Epithelial cell of proximal tubule (primary cell): Measurements from ENCODE around the gene PTGDR2. TPM values are rescaled to one million over a fixed set of nuclear protein-coding genes. Genes with fewer than 3 reads are reported as not detected.

Experiments
- DNase-seq: peaks from one replicate; pipeline ENCODE4 v3.0.0-alpha.2; 2011; ENCODE audit warnings: low read depth
- H3K4me3 ChIP-seq: 2 replicates; pipeline ENCODE4 v1.5.1; 2011; ENCODE audit warnings: low read depth, mild to moderate bottlenecking, low read length
- total RNA-seq: library from RNA; depleted of rRNA; stranded (reverse); fragments of >200 nt; gene quantifications from 2 replicates; pipeline ENCODE4 v1.2.3, GENCODE V29; 2015
- TF ChIP-seq, protein P1 (sequence below): conservative IDR thresholded peaks from 2 replicates; pipeline ENCODE4 v1.5.1; 2012; ENCODE audit warnings: low read depth, mild to moderate bottlenecking, low read length

PTGDR2 gene
- total RNA-seq, 1 donor from 2014 or later = not detected

DNA sequence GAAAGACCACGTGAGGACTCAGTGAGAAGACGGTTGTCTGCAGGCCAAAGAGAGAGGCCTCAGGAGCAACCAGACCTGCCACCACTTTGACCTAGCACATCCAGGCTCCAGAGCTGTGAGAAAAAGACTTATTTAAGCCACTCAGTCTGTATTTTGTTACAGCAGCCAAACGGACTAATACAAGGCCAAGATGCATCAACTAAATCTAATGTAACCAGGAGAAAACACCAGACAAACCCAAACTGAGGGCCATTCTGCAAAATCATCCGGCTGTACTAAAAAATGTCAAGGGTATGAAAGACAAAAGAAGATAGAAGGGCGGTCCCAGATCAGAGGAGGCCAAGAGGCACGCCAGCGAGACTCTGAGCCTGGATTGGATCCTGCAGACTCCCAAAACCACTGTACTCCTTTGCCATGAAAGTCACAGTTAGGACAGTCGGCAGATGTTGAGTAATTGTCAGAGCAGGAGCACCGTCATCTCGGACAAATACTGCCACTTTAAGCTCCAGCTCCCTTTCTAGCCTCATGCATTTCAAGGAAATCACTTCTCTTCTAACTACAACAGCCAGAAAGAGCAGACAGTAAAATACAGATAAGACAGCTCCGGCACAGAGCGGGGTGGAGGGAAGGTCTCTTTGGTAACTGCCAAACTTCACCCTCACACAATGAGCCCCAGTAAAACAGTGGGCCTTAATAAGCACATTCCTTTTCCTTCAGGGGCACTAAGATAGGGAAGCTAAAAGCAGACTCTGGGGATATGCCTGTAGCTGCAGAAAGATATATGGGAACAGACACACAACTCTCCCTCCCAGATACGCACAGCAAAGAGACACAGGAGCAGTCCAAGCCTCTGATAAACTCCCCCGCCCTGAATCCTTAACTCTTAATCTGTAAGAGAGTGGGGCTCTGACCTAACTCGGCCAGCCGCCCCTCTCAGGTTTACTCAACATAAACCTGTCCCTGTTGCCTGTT lies 8.1 kb upstream of the PTGDR2 start:
- no peak for DNase-seq
- TF ChIP-seq, protein P1, sequence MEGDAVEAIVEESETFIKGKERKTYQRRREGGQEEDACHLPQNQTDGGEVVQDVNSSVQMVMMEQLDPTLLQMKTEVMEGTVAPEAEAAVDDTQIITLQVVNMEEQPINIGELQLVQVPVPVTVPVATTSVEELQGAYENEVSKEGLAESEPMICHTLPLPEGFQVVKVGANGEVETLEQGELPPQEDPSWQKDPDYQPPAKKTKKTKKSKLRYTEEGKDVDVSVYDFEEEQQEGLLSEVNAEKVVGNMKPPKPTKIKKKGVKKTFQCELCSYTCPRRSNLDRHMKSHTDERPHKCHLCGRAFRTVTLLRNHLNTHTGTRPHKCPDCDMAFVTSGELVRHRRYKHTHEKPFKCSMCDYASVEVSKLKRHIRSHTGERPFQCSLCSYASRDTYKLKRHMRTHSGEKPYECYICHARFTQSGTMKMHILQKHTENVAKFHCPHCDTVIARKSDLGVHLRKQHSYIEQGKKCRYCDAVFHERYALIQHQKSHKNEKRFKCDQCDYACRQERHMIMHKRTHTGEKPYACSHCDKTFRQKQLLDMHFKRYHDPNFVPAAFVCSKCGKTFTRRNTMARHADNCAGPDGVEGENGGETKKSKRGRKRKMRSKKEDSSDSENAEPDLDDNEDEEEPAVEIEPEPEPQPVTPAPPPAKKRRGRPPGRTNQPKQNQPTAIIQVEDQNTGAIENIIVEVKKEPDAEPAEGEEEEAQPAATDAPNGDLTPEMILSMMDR = no peak
- H3K4me3 ChIP-seq = no peak overlapping the region

- no peak overlapping the region for H3K4me3 ChIP-seq
- DNase-seq = no peak
- TF ChIP-seq, protein P1 = no peak
These were observed 6.4 kb upstream of the PTGDR2 start for GRCh38 chr11:60862171-60862570.

DNA sequence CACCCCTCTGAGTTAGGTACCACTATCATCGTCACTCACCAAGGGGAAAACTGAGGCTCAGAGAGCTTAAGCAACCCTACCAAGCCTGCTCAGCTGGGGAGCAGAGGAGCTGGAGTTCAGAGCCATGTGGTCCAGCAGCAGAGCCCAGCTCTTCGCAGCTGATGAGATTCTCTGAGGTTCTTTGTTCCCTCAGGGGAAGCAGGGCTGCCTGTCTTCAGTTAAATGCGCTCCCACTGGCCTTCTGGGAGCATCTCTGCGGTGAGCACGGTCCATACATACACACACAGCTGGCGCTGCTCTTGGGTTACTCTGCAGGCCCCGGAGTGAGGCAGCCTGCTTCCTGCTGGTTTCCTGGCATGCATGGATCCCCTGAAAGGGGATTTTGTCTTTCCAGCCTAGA lies 5.2 kb upstream of the PTGDR2 start:
- no peak overlapping the region for H3K4me3 ChIP-seq
- no peak for DNase-seq
- TF ChIP-seq, protein P1 = no peak

DNA sequence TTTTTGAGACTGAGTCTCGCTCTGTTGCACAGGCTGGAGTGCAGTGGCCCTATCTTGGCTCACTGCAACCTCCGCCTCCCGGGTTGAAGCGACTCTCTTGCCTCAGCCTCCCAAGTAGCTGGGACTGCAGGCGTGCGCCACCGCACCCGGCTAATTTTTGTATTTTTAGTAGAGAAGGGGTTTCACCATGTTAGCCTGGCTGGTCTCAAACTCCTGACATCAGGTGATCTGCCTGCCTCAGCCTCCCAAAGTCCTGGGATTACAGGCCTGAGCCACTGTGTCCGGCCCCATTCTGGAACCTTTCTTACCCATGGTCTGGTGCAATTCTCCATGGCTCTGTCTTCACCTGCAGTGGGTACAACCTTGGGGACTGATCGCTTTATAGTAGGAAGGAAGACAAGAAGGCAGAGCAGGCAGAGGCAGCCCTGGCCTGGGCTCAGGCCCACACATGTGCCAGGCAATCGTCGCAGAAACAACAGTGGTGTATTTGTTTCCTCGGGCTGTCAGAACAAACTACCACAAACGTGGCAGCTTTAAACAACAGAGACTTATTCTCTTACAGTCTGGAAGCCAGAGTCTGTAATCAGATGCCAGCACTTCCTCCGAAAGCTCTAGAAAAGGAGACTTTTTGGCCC lies 4.0 kb upstream of the PTGDR2 start:
- DNase-seq = no peak
- TF ChIP-seq, protein P1 = no peak
- no peak overlapping the region for H3K4me3 ChIP-seq

- DNase-seq = no peak
- no peak overlapping the region for H3K4me3 ChIP-seq
- TF ChIP-seq, protein P1 = no peak
These were observed 3.1 kb upstream of the PTGDR2 start for GRCh38 chr11:60858731-60859464.

DNA sequence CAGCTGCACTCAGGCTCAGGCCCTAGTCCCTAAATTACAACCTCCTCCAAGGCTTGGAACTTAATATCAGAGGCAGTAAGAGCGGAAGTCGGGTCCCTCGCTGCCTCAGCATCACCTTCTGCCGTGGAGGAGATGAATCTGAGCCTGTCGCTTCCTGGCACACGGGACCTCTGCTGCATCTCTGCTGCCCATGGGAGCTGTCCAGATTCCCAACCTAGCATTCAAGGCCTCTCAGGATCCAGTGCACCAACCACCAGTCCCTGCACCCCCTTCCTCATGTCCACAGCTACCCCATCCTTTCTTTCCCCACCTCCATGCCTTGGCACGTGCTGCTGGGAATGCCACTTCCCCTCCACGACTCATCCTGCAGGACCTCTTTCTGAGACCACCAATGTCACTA lies 2.5 kb upstream of the PTGDR2 start:
- TF ChIP-seq, protein P1 = no peak
- DNase-seq = no peak
- H3K4me3 ChIP-seq = no peak overlapping the region
